Measurements from ENCODE around the gene ACER2. TPM values are rescaled to one million over a fixed set of nuclear protein-coding genes. Genes with fewer than 3 reads are reported as not detected.

ACER2 gene
- total RNA-seq, 1 donor from 2014 or later: 30.5 TPM

DNA sequence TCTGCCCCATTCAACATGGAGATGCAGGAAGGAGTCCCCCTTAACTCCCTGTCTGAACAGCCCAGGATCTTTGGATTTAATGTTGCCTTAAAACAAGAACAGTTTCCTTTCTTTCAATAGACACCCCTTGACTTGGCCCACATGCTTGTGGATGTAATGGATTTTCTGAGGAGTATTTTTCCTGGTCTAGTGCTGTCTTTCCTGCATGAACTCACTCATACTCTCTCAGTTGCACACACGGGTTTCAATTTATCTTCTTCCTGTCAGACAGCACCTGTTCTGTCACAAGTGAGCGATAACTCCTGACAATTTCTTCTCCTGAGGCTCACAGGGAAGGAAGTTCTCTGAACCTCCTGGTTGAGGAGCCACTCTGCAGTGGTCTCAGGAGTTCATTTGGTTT, 85.1 kb downstream of the ACER2 start:
- Mint-ChIP-seq H3K27me3 (ENCODE audit: unreplicated experiment) (no peaks in the 10 kb centered on the region), H3K9me3 (ENCODE audit: unreplicated experiment) (peaks cover 2% of the 10 kb centered on the region), H3K27ac (ENCODE audit: unreplicated experiment) (no peak overlapping the region), H3K4me1 (ENCODE audit: low read depth, unreplicated experiment) (peaks cover 13% of the 10 kb centered on the region), H3K36me3 (ENCODE audit: unreplicated experiment) (no peaks in the 10 kb centered on the region), H3K4me3 (ENCODE audit: unreplicated experiment) (no peak overlapping the region)
- TF ChIP-seq, protein P1, sequence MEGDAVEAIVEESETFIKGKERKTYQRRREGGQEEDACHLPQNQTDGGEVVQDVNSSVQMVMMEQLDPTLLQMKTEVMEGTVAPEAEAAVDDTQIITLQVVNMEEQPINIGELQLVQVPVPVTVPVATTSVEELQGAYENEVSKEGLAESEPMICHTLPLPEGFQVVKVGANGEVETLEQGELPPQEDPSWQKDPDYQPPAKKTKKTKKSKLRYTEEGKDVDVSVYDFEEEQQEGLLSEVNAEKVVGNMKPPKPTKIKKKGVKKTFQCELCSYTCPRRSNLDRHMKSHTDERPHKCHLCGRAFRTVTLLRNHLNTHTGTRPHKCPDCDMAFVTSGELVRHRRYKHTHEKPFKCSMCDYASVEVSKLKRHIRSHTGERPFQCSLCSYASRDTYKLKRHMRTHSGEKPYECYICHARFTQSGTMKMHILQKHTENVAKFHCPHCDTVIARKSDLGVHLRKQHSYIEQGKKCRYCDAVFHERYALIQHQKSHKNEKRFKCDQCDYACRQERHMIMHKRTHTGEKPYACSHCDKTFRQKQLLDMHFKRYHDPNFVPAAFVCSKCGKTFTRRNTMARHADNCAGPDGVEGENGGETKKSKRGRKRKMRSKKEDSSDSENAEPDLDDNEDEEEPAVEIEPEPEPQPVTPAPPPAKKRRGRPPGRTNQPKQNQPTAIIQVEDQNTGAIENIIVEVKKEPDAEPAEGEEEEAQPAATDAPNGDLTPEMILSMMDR (IDR thresholded peaks at IDR 0.05; ENCODE audit: partially characterized antibody, unreplicated experiment): no peak
- DNase-seq: no peak

DNA sequence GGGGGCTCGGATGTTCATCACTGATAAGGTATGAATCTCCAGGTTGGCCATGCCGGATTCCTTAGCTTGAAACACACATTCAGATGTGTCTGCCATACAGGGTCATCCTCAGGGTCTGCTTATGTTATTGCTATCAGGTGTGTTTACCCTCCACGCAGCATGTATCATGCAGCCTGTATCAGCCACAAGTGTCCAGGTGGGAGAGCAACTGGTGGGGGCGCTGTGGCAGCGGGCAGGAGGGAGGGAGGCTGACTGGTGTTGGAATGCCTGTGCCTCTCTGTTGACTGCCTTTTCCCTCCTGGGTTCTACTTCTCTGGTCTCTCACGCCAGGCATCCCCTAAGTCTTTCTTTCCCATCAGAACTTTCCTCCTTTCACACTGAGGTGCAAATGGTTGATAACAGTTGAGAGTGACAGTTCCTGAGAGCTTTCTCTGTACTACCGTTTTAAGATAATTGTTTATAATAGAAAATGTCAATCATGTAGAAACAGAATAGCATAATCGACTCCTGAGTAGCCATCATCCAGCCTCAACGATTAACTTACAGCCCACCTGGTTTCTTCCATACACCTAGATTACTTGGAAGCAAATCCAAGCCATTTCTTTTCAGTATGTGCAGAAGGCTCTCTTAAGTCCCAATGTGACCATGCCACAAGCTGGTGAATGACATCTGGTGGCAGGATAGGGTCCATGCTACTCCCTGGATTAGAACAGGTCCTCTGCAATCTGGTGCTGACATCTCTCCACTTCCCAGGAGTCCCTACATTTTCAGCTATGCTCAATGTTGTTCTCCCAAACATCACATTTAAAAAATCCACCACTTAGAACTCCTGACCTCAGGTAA, 86.6 kb downstream of the ACER2 start:
- TF ChIP-seq, protein P1 (IDR thresholded peaks at IDR 0.05; ENCODE audit: partially characterized antibody, unreplicated experiment): no peak
- H3K27ac Mint-ChIP-seq (ENCODE audit: unreplicated experiment): no peak overlapping the region
- no peak overlapping the region for H3K4me3 Mint-ChIP-seq (ENCODE audit: unreplicated experiment)
- peaks cover 1% of the 10 kb centered on the region for H3K36me3 Mint-ChIP-seq (ENCODE audit: unreplicated experiment)
- H3K4me1 Mint-ChIP-seq (ENCODE audit: low read depth, unreplicated experiment): peaks cover 13% of the 10 kb centered on the region
- no peak for DNase-seq
- H3K9me3 Mint-ChIP-seq (ENCODE audit: unreplicated experiment): peaks cover 4% of the 10 kb centered on the region
- no peaks in the 10 kb centered on the region for H3K27me3 Mint-ChIP-seq (ENCODE audit: unreplicated experiment)

DNA sequence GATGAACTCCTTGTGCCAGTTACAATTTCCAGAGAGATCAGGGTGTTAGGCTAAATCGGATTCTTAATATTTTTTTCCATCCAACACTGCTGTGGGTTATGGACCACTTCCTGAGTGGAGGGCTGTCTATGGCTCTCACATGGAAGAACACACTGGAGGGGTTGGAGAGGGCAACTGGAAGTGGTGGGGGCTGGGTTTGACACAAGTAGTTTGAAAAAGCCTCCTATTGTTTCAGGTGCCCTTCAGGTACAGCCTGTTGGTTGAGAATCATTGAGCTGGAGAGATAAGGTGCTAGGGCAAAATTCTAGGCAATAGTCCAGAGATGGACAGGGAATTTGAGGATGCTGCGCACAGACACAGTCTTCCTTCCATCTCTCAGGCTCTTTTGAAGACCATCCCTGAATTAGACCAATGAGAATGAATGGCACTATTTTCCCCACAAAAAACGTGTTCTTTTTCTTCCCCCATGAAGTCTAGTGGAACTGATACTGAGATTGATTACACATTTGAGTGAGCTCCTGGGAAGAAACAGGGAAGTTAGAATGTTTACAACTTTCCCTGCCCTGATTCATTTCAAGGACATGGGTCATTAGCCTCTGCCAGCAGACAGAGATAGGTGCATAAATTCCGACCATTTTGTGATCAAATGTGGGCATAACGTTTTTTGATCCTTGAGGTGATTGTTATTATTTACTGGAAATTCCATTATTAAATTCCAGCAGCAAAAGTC, 87.7 kb downstream of the ACER2 start:
- TF ChIP-seq, protein P1 (IDR thresholded peaks at IDR 0.05; ENCODE audit: partially characterized antibody, unreplicated experiment): no peak
- H3K27ac Mint-ChIP-seq (ENCODE audit: unreplicated experiment): no peak overlapping the region
- H3K4me1 Mint-ChIP-seq (ENCODE audit: low read depth, unreplicated experiment): peaks cover 13% of the 10 kb centered on the region
- peaks cover 10% of the 10 kb centered on the region for H3K9me3 Mint-ChIP-seq (ENCODE audit: unreplicated experiment)
- no peak overlapping the region for H3K4me3 Mint-ChIP-seq (ENCODE audit: unreplicated experiment)
- no peaks in the 10 kb centered on the region for H3K27me3 Mint-ChIP-seq (ENCODE audit: unreplicated experiment)
- H3K36me3 Mint-ChIP-seq (ENCODE audit: unreplicated experiment): peaks cover 7% of the 10 kb centered on the region
- DNase-seq: no peak

DNA sequence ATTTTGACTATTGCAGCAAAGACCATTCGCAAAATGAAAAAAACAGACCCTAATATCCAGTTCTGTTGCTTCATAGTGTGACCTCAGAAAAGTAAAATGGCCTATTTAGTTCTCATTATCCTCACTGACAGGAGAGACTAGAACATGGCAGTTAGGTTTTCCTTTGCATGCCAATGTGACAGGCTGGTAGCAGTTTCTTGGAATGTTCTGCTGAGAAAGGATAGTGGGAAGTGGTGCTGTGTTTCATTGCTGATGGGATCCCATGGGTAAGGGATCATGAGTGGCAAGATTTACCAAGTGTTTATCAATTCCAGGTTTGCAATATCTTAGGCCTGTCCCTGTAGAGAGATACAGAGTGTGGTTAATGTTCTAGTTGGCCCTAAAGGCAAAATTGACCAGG, 88.5 kb downstream of the ACER2 start:
- Mint-ChIP-seq H3K4me3 (ENCODE audit: unreplicated experiment) (no peak overlapping the region), H3K27ac (ENCODE audit: unreplicated experiment) (no peak overlapping the region), H3K4me1 (ENCODE audit: low read depth, unreplicated experiment) (peaks cover 13% of the 10 kb centered on the region), H3K36me3 (ENCODE audit: unreplicated experiment) (peaks cover 14% of the 10 kb centered on the region), H3K9me3 (ENCODE audit: unreplicated experiment) (peaks cover 13% of the 10 kb centered on the region), H3K27me3 (ENCODE audit: unreplicated experiment) (no peaks in the 10 kb centered on the region)
- TF ChIP-seq, protein P1 (IDR thresholded peaks at IDR 0.05; ENCODE audit: partially characterized antibody, unreplicated experiment): no peak
- no peak for DNase-seq

DNA sequence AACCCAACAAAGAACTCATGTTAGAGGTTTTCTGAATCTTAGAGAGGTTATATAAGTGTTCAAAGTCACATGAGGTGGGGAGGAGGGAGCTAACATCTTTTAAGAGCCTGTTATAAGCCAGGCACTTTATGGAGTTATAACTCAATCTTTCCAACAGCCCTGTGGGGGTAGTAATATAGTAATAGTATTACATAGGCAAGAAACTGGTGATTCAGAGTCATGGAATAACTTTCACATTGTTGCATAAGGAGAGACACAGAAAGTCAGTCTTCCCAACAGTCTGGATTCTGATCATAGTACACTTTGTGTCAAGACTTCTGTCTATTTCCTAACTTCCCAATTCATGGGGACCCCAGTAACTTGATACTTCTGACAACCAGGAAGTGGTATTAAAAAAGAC, 89.2 kb downstream of the ACER2 start:
- Mint-ChIP-seq H3K27ac (ENCODE audit: unreplicated experiment) (no peak overlapping the region), H3K4me1 (ENCODE audit: low read depth, unreplicated experiment) (peaks cover 11% of the 10 kb centered on the region), H3K36me3 (ENCODE audit: unreplicated experiment) (peaks cover 20% of the 10 kb centered on the region), H3K9me3 (ENCODE audit: unreplicated experiment) (peaks cover 13% of the 10 kb centered on the region), H3K4me3 (ENCODE audit: unreplicated experiment) (no peak overlapping the region), H3K27me3 (ENCODE audit: unreplicated experiment) (no peaks in the 10 kb centered on the region)
- TF ChIP-seq, protein P1 (IDR thresholded peaks at IDR 0.05; ENCODE audit: partially characterized antibody, unreplicated experiment): no peak
- no peak for DNase-seq

Data from glutamatergic neuron (in vitro differentiated cells).